Brain pericyte (primary cell): ENCODE measurements around the gene HMGN3.

Experiments used
- DNase-seq: peaks from one replicate; pipeline ENCODE4 v3.0.0-alpha.2; 2012; ENCODE audit warnings: low read depth, low spot score

The HMGN3 gene

GRCh38 chr6:79232696-79233462 is 1.6 kb downstream of the HMGN3 start:
- DNase-seq, result no peak

- no peak for DNase-seq
Observed at GRCh38 chr6:79231666-79232065, 2.8 kb downstream of the HMGN3 start.

- DNase-seq, result no peak
Observed at GRCh38 chr6:79231101-79231500, 3.4 kb downstream of the HMGN3 start.

- DNase-seq, result no peak
Observed at GRCh38 chr6:79230149-79230548, 4.3 kb downstream of the HMGN3 start.

GRCh38 chr6:79227445-79227844 is 7.0 kb downstream of the HMGN3 start:
- no peak for DNase-seq

GRCh38 chr6:79226660-79227059 is 7.8 kb downstream of the HMGN3 start:
- DNase-seq, result no peak

GRCh38 chr6:79225717-79226599 is 8.5 kb downstream of the HMGN3 start:
- no peak for DNase-seq

- DNase-seq, result no peak
Observed at GRCh38 chr6:79223611-79224404, 10.7 kb downstream of the HMGN3 start.

- DNase-seq, result no peak
Observed at GRCh38 chr6:79215213-79215824, 19.2 kb downstream of the HMGN3 start.

- DNase-seq, result no peak
Observed at GRCh38 chr6:79212859-79213258, 21.6 kb downstream of the HMGN3 start.

GRCh38 chr6:79208816-79209215 is 25.7 kb downstream of the HMGN3 start:
- no peak for DNase-seq

- no peak for DNase-seq
Observed at GRCh38 chr6:79203753-79204253, 30.7 kb downstream of the HMGN3 start.

- no peak for DNase-seq
Observed at GRCh38 chr6:79202556-79202955, 31.9 kb downstream of the HMGN3 start.

GRCh38 chr6:79201983-79202382 is 32.5 kb downstream of the HMGN3 start:
- no peak for DNase-seq

GRCh38 chr6:79201143-79201542 is 33.3 kb downstream of the HMGN3 start:
- DNase-seq, result no peak

GRCh38 chr6:79196912-79197311 is 37.6 kb downstream of the HMGN3 start:
- no peak for DNase-seq

GRCh38 chr6:79193971-79194370 is 40.5 kb downstream of the HMGN3 start:
- no peak for DNase-seq

GRCh38 chr6:79189760-79190350 is 44.6 kb downstream of the HMGN3 start:
- DNase-seq, result no peak

GRCh38 chr6:79188885-79189480 is 45.5 kb downstream of the HMGN3 start:
- no peak for DNase-seq

GRCh38 chr6:79188107-79188506 is 46.4 kb downstream of the HMGN3 start:
- no peak for DNase-seq

- no peak for DNase-seq
Observed at GRCh38 chr6:79186564-79186963, 47.9 kb downstream of the HMGN3 start.
